EL (cell line): ENCODE results near the gene CYB561D2.

ENCODE experiments used
- DNase-seq: peaks from one replicate; pipeline ENCODE4 v3.0.0-alpha.2; 2016

CYB561D2 gene

DNA sequence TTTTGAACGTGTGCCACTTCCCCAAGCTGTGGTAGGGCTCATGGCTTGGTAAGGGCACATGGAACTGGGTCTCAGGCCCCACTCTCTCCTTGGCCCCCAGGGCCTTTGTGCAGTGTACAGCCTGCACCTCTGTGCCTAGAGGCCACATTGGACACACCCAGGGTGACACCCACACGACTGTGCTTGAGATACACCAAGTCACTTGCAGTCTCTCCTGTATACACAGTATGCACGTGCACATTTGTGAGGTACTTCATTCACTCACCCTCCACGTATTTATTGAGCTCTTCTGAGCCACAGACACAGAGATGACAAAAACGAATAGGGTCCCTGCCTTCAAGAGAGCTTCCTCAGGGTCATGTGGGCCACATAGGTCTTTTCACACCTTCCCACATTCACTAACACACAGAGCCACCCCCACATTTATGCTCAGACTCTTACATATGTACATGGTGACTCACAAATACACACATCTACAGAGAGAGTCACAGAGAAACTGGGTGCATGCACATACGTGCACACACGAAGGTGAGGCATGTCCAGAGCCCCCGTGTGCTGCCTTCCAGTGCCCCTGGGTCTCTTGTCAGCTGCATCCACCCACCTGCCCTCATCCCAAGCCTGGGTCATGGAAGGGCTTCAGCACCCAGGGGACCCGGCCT lies 18.5 kb downstream of the CYB561D2 start:
- no peak for DNase-seq

DNA sequence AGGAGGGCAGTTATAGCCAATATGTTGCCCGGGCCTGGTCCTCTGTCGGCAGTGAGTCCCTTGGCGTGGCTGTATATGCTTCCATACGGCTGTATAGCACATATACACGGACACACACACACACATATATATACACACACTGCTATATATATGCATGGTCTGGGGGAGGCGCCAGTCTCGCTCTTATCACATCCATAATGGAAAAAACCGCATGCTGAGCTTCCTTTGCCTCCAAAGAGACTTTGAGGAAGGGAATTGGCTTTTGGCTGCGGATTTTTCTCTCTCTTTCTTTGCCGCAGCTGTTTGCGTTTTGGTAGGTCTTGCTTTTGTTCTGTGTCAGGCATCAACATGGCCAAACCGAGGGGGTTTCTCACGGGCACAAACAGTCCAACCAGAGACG lies 19.9 kb downstream of the CYB561D2 start:
- no peak for DNase-seq

DNA sequence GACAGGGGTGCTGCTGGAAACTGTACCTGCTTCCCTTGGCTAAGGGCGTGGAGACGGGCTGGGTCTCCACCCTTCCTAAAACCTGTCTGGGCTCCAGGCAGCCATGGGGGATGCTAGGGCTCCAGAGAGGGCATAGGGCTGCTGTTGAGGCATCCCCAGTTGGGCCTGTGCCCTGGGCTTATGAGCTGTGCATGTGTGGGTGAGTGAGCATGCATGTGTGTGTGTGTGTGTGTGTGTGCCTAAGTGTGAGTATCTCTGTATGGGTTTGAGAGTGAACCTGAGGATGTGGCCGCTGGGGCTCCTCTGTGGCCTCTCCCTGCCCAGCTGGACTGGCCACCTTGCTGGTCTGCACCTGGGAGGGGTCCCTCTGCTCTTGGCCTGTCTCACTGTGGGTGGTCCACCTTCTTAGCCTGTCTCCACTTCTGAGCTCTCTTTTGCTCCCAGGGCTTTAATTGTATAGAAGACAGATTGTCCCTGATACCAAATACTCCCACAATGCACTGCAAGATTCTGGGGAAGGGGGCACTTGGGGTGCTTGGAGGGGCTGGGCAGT lies 20.5 kb downstream of the CYB561D2 start:
- no peak for DNase-seq

DNA sequence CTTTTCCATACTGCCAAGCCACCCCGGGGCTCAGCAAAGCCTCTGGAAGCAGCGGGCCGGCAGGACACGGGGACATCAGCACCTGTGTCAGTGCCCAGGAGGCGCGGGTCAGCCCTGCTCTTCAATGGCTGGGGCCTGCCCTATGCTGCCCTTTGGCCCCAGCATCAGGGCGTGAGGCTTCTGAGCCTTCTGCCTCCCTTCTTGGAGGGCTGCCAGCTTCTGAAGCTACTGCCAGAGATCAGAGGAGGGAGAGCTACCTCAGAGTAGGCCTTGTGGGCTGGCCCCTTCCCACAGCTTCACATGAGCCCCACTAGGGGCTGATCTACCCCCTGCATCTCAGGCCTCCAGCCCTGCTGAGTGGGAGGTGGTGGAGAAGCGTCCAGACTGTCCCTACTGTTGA lies 21.7 kb downstream of the CYB561D2 start:
- DNase-seq: no peak

- DNase-seq: no peak
Observed at GRCh38 chr3:50373146-50374051, 22.7 kb downstream of the CYB561D2 start.

DNA sequence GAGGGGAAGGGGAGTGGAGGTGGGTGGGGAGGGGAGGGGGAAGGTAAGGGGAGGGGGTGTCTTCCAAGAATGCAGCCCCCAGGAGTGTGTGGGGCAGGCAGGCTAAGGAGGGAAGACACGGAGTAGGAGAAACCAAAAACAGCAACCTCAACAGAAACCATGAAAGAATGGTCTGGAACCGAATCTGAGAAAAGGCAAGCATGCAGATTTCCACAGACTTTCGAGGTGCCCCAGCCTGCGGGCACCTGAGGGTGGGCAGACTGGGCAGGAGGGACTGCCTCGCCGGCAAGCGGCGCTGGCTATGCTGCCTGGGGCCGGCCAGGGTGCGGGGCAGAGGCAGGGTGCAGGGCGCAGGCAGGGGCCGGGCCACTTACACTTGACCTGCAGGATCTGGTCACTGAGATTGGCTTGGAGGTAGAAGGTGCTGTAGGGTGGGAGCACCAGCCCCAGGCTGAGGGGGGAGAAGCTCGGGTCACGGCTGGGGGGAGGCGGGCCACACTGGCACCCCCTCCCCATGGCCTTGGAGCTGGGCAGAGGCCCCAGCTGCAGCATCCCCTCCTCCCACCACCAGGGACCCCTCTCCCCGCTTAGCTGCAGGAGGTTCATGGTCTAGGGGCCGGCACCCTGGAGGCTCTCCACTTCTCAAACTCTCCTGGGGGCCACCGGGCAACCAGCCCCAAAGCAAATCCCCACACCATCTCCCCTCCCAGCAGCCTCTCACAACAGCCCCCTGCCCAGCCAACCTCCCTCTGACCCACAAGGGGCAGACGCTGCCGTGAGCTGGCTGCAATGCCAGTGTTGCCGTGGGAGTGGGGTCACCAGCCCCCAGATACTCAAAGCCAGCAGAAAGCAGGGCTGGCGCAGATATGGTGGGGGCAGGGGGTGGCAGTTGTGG lies 23.9 kb downstream of the CYB561D2 start:
- DNase-seq: no peak

- no peak for DNase-seq
Observed at GRCh38 chr3:50375258-50375931, 24.7 kb downstream of the CYB561D2 start.

DNA sequence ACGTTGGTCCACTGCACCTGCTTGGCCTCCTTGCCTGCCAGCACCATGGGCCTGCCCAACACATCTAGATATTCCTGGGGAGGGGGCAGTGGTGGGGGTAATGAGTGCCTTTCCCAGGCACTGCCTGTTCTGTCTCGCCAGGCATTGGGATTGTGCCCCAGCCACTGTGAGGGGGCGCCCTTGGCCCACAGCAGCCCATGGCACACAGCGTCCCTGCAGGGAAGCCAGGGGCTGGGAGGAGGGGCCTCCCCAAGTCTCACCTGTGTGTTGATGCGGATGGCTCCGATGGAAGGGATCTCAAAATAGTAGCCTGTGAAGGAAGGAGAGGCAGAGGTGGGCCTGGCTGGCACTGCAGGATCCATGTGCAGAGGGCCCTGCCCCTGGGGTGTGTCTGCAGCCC lies 27.4 kb downstream of the CYB561D2 start:
- no peak for DNase-seq

GRCh38 chr3:50378757-50379156 lies 28.1 kb downstream of the CYB561D2 start:
- DNase-seq: no peak

- no peak for DNase-seq
Observed at GRCh38 chr3:50380405-50381085, 29.9 kb downstream of the CYB561D2 start.

GRCh38 chr3:50381383-50381782 lies 30.7 kb downstream of the CYB561D2 start:
- no peak for DNase-seq

DNA sequence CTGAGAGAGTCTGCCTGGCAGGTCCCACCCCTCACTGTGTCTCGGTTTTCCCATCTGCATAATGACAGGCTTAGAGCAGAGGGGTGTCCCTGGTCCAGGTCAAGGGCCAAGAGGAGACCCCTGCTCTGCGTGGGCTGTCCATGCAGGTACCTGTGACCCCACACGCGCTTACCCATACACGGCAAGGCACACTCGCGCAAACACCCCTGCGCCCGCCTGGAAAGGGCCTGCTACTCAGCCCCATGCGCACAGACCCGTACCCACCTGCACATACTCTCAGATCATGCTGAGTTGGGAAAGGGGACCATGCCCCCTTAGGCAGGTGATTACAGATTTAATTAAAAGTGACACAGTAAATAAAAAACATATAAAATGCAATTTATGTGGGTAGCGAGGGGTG lies 32.1 kb downstream of the CYB561D2 start:
- no peak for DNase-seq

DNA sequence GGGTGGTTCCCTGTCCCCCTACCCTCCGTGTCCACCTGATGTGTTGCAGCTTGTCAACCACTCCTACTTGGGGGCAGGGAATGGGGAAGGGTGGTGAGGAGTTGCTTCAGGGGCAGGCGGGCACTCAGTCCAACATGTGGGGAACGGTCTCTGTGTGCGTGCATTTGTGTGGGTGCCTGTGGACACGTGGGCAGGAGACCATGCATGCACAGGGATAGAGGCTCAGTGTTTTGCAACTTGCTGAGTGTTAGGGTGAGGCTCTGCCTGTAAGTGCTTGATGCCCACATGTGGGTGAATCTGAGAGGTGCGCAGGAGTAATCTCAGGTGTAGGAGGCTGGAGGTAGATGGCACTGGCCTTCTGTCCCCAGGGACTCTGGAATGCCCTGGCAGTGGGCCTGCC lies 33.1 kb downstream of the CYB561D2 start:
- DNase-seq: no peak

DNA sequence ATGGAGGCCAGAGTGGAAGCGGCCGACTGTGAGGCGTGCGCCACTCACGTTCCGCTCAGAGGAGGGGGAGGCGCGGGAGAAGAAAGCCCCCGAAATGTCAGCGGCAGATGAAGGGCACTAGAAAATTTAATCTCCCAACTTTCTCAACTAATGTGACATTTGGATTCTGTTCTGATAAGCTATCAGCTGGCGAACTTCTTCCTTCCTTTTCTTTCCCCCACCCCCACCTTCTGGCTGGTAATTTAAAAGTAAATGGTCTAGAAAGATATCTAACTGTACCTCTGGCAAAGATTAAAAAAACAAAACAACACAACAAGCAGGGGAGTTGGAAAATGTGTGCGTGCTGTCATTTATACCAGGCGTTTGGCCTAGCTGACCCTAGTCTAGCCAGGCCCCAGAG lies 35.1 kb downstream of the CYB561D2 start:
- DNase-seq: no peak

GRCh38 chr3:50388016-50388719 lies 37.5 kb downstream of the CYB561D2 start:
- DNase-seq: no peak

DNA sequence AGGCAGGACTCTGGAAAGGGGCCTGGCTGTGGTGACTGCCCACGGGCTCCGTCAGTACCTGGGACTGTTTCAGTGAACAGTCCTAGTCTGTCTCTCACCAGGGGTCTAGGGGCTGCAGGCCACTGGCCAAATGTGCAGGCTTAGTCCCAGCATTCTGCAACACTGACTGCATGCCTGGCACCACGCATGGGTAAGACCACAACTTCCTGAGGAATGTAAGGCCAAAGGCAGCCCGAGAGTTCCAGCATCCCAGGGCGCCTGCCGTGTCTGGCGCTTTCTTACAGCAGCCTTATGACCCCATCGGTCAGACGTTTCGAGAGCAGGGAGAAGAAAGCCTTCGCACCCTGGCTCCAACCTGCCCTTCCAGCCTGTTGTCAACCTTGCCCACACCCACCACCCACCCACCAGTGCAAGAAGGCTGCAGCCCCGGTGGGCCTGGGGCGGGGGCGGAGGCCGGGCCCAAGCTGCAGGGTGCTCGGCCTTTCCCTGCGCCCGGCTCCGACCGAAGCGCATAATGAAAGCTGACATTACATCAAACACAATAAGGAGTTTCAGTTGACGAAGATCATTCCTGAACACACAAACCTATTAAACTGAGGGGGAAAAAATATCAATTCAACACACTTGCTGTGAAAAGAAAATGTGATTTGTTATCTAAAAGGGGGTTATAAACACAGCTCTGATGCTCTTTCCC lies 38.2 kb downstream of the CYB561D2 start:
- peak; percentile 13 for DNase-seq

DNA sequence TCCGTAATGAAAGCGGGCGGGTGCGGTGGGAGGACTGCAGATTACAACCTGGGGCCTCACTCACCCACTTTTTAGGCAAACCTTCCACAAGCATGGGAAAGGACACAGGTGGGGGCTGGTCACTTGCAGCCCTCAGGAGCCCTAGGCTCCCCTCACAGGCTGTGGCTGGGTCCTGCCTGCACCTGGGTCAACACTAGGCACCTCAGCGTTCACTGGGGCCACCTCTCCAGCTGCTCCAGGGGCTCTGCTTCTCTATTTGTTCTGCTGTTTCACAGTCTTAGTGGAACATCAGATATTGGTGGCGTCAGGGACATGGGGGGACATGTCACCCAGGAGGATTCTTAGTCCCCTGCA lies 38.7 kb downstream of the CYB561D2 start:
- DNase-seq: no peak

GRCh38 chr3:50390508-50391224 lies 40.0 kb downstream of the CYB561D2 start:
- DNase-seq: no peak

DNA sequence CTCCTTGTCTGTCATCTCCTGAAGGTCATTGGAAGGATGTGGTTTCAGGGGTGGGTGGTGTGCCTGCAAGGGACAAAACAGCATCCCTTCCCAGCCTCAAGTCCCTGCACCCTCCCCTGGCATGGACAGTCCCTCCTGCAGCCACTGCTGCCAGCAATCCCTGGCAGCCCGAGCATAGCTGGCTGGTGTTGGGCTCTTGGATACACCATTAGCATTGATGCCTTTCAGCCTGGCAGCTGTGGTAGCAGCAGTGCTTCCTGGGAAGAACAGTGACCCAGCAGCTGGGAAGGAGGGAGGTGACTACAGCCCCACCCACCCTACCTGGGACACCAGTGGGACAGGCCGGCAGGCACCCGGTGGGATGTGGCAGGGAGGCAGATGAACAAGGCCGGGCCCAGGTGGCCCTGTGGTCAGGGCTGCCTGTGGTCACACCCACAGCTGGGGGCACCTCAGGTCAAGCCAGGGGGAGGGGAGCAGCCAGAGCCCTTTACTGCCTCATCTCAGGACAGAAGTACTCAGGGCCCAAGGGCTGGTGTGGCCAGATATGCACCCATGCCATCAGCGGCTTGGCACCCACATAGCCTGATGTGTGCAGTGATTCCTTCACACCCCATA lies 41.5 kb downstream of the CYB561D2 start:
- no peak for DNase-seq
